HepG2 (cell line): ENCODE results near the gene LITAFD. TPM values are rescaled to one million over a fixed set of nuclear protein-coding genes. Genes with fewer than 3 reads are reported as not detected.

Source experiments
- ATAD3A ChIP-seq: sonication (generic); formaldehyde crosslinking; IDR thresholded peaks from 2 replicates; pipeline ENCODE4 v1.4.0; 2020; ENCODE audit warnings: missing genetic modification reagents
- ELF3 ChIP-seq: IDR thresholded peaks from 2 replicates; pipeline ENCODE4 v1.6.1; 2016; ENCODE audit warnings: missing genetic modification reagents, missing compliant biosample characterization
- FUBP1 ChIP-seq: sonication (generic); formaldehyde crosslinking; IDR thresholded peaks from 2 replicates; pipeline ENCODE4 v1.5.1; 2020; ENCODE audit warnings: missing genetic modification reagents, mild to moderate bottlenecking, borderline replicate concordance
- GATAD2A ChIP-seq: IDR thresholded peaks from 2 replicates; pipeline ENCODE4 v1.6.1; 2016
- GZF1 ChIP-seq: sonication (generic); formaldehyde crosslinking; IDR thresholded peaks from 2 replicates; pipeline ENCODE4 v1.5.1; 2020; ENCODE audit warnings: mild to moderate bottlenecking, missing genetic modification reagents
- HOMEZ ChIP-seq: IDR thresholded peaks from 2 replicates; pipeline ENCODE4 v1.6.1; 2016; ENCODE audit warnings: low read depth
- MEIS1 ChIP-seq: sonication (generic); formaldehyde crosslinking; IDR thresholded peaks from 2 replicates; pipeline ENCODE4 v1.9.0; 2021; ENCODE audit warnings: mild to moderate bottlenecking, missing genetic modification reagents, moderate library complexity, borderline replicate concordance
- NR2F2 ChIP-seq: IDR thresholded peaks from 2 replicates; pipeline ENCODE4 v1.6.1; 2012; ENCODE audit warnings: low read depth, inconsistent platforms, borderline replicate concordance
- NR3C1 ChIP-seq: sonication (generic); formaldehyde crosslinking; IDR thresholded peaks from 2 replicates; pipeline ENCODE4 v1.4.0; 2020; ENCODE audit warnings: missing genetic modification reagents
- POGZ ChIP-seq: sonication (generic); formaldehyde crosslinking; IDR thresholded peaks from 2 replicates; pipeline ENCODE4 v1.4.0; 2020; ENCODE audit warnings: mild to moderate bottlenecking, missing genetic modification reagents
- RAD21 ChIP-seq: fragments of 450-650 bp; formaldehyde crosslinking; IDR thresholded peaks from 2 replicates; pipeline ENCODE4 v1.5.0; 2020; ENCODE audit warnings: mild to moderate bottlenecking
- RARG ChIP-seq: sonication (generic); formaldehyde crosslinking; IDR thresholded peaks from 2 replicates; pipeline ENCODE4 v1.4.0; 2020; ENCODE audit warnings: low read depth, mild to moderate bottlenecking, missing genetic modification reagents
- SATB2 ChIP-seq: sonication (generic); formaldehyde crosslinking; IDR thresholded peaks from 2 replicates; pipeline ENCODE4 v1.5.0; 2020; ENCODE audit warnings: missing genetic modification reagents
- SETDB1 ChIP-seq: sonication (generic); formaldehyde crosslinking; IDR thresholded peaks from 2 replicates; pipeline ENCODE4 v1.5.1; 2020; ENCODE audit warnings: missing genetic modification reagents, mild to moderate bottlenecking, borderline replicate concordance
- SNRNP70 ChIP-seq: fragments of 200-400 bp; formaldehyde crosslinking; IDR thresholded peaks from 2 replicates; pipeline ENCODE4 v1.6.1; 2017; ENCODE audit warnings: mild to moderate bottlenecking, low read depth, low read length, moderate library complexity
- SP140L ChIP-seq: sonication (generic); formaldehyde crosslinking; IDR thresholded peaks from 2 replicates; pipeline ENCODE4 v1.4.0; 2020; ENCODE audit warnings: missing genetic modification reagents, borderline replicate concordance
- TAF1 ChIP-seq: sonication (generic); formaldehyde crosslinking; IDR thresholded peaks from 2 replicates; pipeline ENCODE4 v1.4.0; 2020; ENCODE audit warnings: missing genetic modification reagents
- TMF1 ChIP-seq: sonication (generic); formaldehyde crosslinking; IDR thresholded peaks from 2 replicates; pipeline ENCODE4 v1.8.1; 2022; ENCODE audit warnings: low read depth, missing genetic modification reagents
- ZMYM3 ChIP-seq: sonication (generic); formaldehyde crosslinking; IDR thresholded peaks from 2 replicates; pipeline ENCODE4 v1.5.1; 2020; ENCODE audit warnings: mild to moderate bottlenecking, missing genetic modification reagents
- ZNF20 ChIP-seq: sonication (generic); formaldehyde crosslinking; IDR thresholded peaks from 2 replicates; pipeline ENCODE4 v1.4.0; 2020; ENCODE audit warnings: mild to moderate bottlenecking, moderate library complexity, missing genetic modification reagents
- ZNF598 ChIP-seq: sonication (generic); formaldehyde crosslinking; IDR thresholded peaks from 2 replicates; pipeline ENCODE4 v1.5.1; 2020; ENCODE audit warnings: mild to moderate bottlenecking, missing genetic modification reagents, borderline replicate concordance
- ZNF615 ChIP-seq: sonication (generic); formaldehyde crosslinking; IDR thresholded peaks from 2 replicates; pipeline ENCODE4 v1.5.0; 2020; ENCODE audit warnings: mild to moderate bottlenecking, missing genetic modification reagents, borderline replicate concordance
- ZNF766 ChIP-seq: sonication (generic); formaldehyde crosslinking; IDR thresholded peaks from 2 replicates; pipeline ENCODE4 v1.5.0; 2020; ENCODE audit warnings: missing genetic modification reagents, borderline replicate concordance
- ZNF792 ChIP-seq: IDR thresholded peaks from 2 replicates; pipeline ENCODE4 v1.6.1; 2016
- ZNF883 ChIP-seq: sonication (generic); formaldehyde crosslinking; IDR thresholded peaks from 2 replicates; pipeline ENCODE4 v1.5.1; 2020; ENCODE audit warnings: mild to moderate bottlenecking, missing genetic modification reagents; ENCODE audit errors: not compliant biosample characterization
- polyA plus RNA-seq, 8 experiments: library from polyadenylated mRNA; depleted of rRNA in 3 of 8; stranded (reverse) in 7 of 8; unstranded in 1 of 8; fragments of >200 nt; fragmentation: Illumina TruSeq in 4 of 8; extraction: Trizol in 4 of 8; gene quantifications; 2 replicates each; pipeline versions ENCODE4 v1.2.1 to v1.2.3, GENCODE V29; 2011 to 2016; ENCODE audit warnings: low read depth in 4 of 8, missing spikeins in 1 of 8, mixed read lengths in 1 of 8; ENCODE audit not compliant: insufficient read depth in 1 of 8
- total RNA-seq, 5 experiments: library from RNA; depleted of rRNA; stranded (reverse); fragments of >200 nt; fragmentation: Illumina TruSeq; extraction: Trizol; gene quantifications; 2 replicates each; pipeline ENCODE4 v1.2.3, GENCODE V29; 2016; ENCODE audit warnings: low read depth in 1 of 5
- TF ChIP-seq, protein P1 (sequence below): sonication (generic); formaldehyde crosslinking; IDR thresholded peaks from 2 replicates; pipeline ENCODE4 v1.8.0; 2022; ENCODE audit warnings: mild to moderate bottlenecking, missing genetic modification reagents, moderate library complexity

The LITAFD gene
- total and polyA plus RNA-seq, 2 of the 13 experiments (the other 11 are each of a cell fraction or from before 2014, with no cell fraction given) = not detected

DNA sequence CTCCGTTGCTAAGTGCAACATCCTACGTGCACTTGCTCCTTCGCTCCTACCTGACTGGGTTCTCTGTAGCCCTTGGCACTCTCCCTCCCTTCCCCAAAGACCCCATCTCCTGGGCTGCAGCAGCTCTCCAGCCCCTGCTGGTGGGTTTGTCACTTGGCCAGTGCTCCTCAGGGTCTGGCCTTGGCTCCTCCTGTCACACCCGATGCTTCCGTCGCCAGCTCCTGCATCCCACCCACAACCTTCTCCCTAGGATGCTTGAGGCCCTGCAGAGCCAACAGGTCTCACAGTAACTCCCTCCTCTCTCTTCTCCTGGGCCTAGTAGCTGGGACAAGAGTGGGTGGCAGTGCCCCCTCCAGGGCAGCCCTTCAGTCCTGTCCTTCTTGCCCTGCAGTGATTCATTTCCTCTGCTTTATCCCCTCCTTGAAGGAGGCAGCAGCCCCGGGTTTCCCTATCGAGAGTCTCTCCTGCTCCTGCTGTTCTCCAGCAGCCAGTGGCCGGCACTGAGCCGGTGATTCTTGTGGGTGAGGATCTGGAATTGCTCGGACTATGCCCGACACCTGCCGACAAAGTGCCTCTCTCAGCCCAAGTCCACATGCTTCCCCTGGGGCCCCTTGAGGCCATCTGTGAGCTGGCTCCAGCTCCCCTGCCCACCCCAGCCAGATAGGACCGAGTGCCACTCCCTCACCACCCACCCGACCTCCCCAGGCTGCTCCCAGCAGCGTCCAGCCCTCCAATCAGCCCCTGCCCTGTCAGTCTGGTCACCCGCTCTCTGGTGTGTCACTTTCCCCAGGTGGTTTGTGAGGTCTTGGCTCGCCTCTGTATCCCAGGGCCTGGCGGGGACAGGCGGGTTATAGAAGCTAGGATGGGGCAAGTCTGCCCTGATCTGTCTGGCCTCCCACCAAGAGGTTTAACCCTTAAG, 3.8 kb downstream of the LITAFD start (continued):
- TF ChIP-seq HOMEZ (CRISPR knock-in tag) (no peak), NR2F2 (no peak), ZNF598 (CRISPR knock-in tag) (peak; percentile 71; the same call in 1 of the 2 replicates), ZNF615 (CRISPR knock-in tag) (no peak), SATB2 (CRISPR knock-in tag) (no peak), SNRNP70 (no peak), SP140L (CRISPR knock-in tag) (no peak), FUBP1 (CRISPR knock-in tag) (peak; percentile 41; the same call in 1 of the 2 replicates), ZNF792 (CRISPR knock-in tag) (0 out of 2 replicates have a peak, but pooled peaks have one; percentile 25), ZNF883 (CRISPR knock-in tag) (peak; percentile 51), ZNF766 (no peak), POGZ (CRISPR knock-in tag) (no peak), TAF1 (CRISPR knock-in tag) (no peak), GATAD2A (CRISPR knock-in tag) (0 out of 2 replicates have a peak, but pooled peaks have one; percentile 39), ELF3 (CRISPR knock-in tag) (no peak), ZMYM3 (CRISPR knock-in tag) (no peak), NR3C1 (CRISPR knock-in tag) (no peak), SETDB1 (CRISPR knock-in tag) (no peak), ZNF20 (no peak), ATAD3A (CRISPR knock-in tag) (no peak), RAD21 (CRISPR knock-in tag) (no peak; the same call in 1 of the 2 replicates), RARG (CRISPR knock-in tag) (no peak), MEIS1 (CRISPR knock-in tag) (no peak), GZF1 (CRISPR knock-in tag) (no peak), TMF1 (CRISPR knock-in tag) (no peak)
- TF ChIP-seq, protein P1, sequence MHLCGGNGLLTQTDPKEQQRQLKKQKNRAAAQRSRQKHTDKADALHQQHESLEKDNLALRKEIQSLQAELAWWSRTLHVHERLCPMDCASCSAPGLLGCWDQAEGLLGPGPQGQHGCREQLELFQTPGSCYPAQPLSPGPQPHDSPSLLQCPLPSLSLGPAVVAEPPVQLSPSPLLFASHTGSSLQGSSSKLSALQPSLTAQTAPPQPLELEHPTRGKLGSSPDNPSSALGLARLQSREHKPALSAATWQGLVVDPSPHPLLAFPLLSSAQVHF (CRISPR knock-in tag) = no peak
